Liver (tissue), 9 donors: ENCODE measurements around the gene EPN3. TPM values are rescaled to one million over a fixed set of nuclear protein-coding genes. Genes with fewer than 3 reads are reported as not detected.

Experiments used
- DNase-seq: peaks from one replicate; pipeline ENCODE4 v3.0.0-alpha.2; 2017; ENCODE audit warnings: low spot score
- H3K27ac ChIP-seq, 2 donors: one replicate each; pipeline ENCODE4 v1.7.0; 2013; ENCODE audit warnings: inconsistent platforms in 2 of 2, low read length in 2 of 2, control low read depth in 1 of 2, low read depth in 1 of 2, mild to moderate bottlenecking in 1 of 2
- H3K27me3 ChIP-seq, 4 donors: one replicate each; pipeline versions ENCODE4 v1.6.1 to v1.7.0; 2013; ENCODE audit warnings: low read length in 3 of 4, inconsistent platforms in 1 of 4, mild to moderate bottlenecking in 1 of 4, moderate library complexity in 1 of 4; ENCODE audit not compliant: control insufficient read depth in 4 of 4, insufficient read depth in 4 of 4
- H3K36me3 ChIP-seq, 4 donors: one replicate each; pipeline versions ENCODE4 v1.6.1 to v1.7.0; 2013; ENCODE audit warnings: low read length in 3 of 4, mild to moderate bottlenecking in 3 of 4, low read depth in 1 of 4, moderate library complexity in 1 of 4; ENCODE audit not compliant: control insufficient read depth in 4 of 4, insufficient read depth in 3 of 4
- H3K4me1 ChIP-seq, 4 donors: one replicate each; pipeline versions ENCODE4 v1.6.1 to v1.7.0; 2013; ENCODE audit warnings: low read length in 3 of 4, mild to moderate bottlenecking in 3 of 4, moderate library complexity in 1 of 4; ENCODE audit not compliant: control insufficient read depth in 4 of 4, insufficient read depth in 4 of 4
- H3K4me3 ChIP-seq, 3 donors: one replicate each; pipeline versions ENCODE4 v1.6.1 to v1.7.0; 2013; ENCODE audit warnings: low read length in 3 of 3, control low read depth in 1 of 3, low read depth in 1 of 3, mild to moderate bottlenecking in 1 of 3
- H3K9ac ChIP-seq, 2 donors: one replicate each; pipeline ENCODE4 v1.7.0; 2013; ENCODE audit warnings: low read length in 2 of 2, mild to moderate bottlenecking in 2 of 2, moderate library complexity in 2 of 2, control low read depth in 1 of 2, low read depth in 1 of 2
- H3K9me3 ChIP-seq, 4 donors: one replicate each; pipeline versions ENCODE4 v1.6.1 to v1.7.0; 2013; ENCODE audit warnings: low read length in 3 of 4; ENCODE audit not compliant: control insufficient read depth in 4 of 4
- ATF3 ChIP-seq: IDR thresholded peaks from 2 replicates; pipeline ENCODE4 v1.6.1; 2016; ENCODE audit warnings: antibody characterized with exemption
- FOXA2 ChIP-seq: IDR thresholded peaks from 2 replicates; pipeline ENCODE4 v1.6.1; 2016; ENCODE audit warnings: antibody characterized with exemption
- HNF4A ChIP-seq, 2 donors: conservative IDR thresholded peaks; 2 replicates each; pipeline ENCODE4 v1.6.1; 2016; ENCODE audit warnings: antibody characterized with exemption in 2 of 2, mild to moderate bottlenecking in 2 of 2
- HNF4G ChIP-seq: IDR thresholded peaks from 2 replicates; pipeline ENCODE4 v1.6.1; 2016; ENCODE audit warnings: antibody characterized with exemption
- JUND ChIP-seq, 2 donors: IDR thresholded peaks; 2 replicates each; pipeline ENCODE4 v1.6.1; 2016; ENCODE audit warnings: antibody characterized with exemption in 2 of 2
- MAX ChIP-seq: IDR thresholded peaks from 2 replicates; pipeline ENCODE4 v1.6.1; 2016; ENCODE audit warnings: antibody characterized with exemption
- NR2F2 ChIP-seq: IDR thresholded peaks from 2 replicates; pipeline ENCODE4 v1.6.1; 2016; ENCODE audit warnings: antibody characterized with exemption
- RAD21 ChIP-seq, 2 donors: IDR thresholded peaks; 2 replicates each; pipeline ENCODE4 v1.6.1; 2016; ENCODE audit warnings: antibody characterized with exemption in 2 of 2, mild to moderate bottlenecking in 2 of 2
- REST ChIP-seq: IDR thresholded peaks from 2 replicates; pipeline ENCODE4 v1.6.1; 2016; ENCODE audit warnings: antibody characterized with exemption, mild to moderate bottlenecking
- RXRA ChIP-seq, 2 donors: IDR thresholded peaks; 2 replicates each; pipeline ENCODE4 v1.6.1; 2017 to 2018; ENCODE audit warnings: antibody characterized with exemption in 2 of 2, mild to moderate bottlenecking in 1 of 2
- SP1 ChIP-seq: IDR thresholded peaks from 2 replicates; pipeline ENCODE4 v1.6.1; 2018; ENCODE audit warnings: antibody characterized with exemption, mild to moderate bottlenecking
- TAF1 ChIP-seq: conservative IDR thresholded peaks from 2 replicates; pipeline ENCODE4 v1.6.1; 2016; ENCODE audit warnings: antibody characterized with exemption, mild to moderate bottlenecking
- YY1 ChIP-seq: IDR thresholded peaks from 2 replicates; pipeline ENCODE4 v1.6.1; 2016; ENCODE audit warnings: antibody characterized with exemption, mild to moderate bottlenecking
- WGBS: extraction: QIAGEN DNeasy Blood & Tissue Kit; methylation state at CpG from one replicate; pipeline ENCODE4 v1.1.7; 2013; 5-methylcytosine and 5-hydroxymethylcytosine counted together
- polyA plus RNA-seq, 2 donors: library from polyadenylated mRNA; stranded (reverse) in 1 of 2; unstranded in 1 of 2; fragments of 200-250 nt in 1 of 2; fragments of >200 nt in 1 of 2; fragmentation: Nextera tagmentation in 1 of 2; extraction: Ambion mirVana in 1 of 2; gene quantifications; one replicate each; pipeline versions ENCODE4 v1.2.1 to v1.2.3, GENCODE V29; 2013 to 2015
- total RNA-seq, 2 donors: library from RNA; depleted of rRNA; stranded (reverse); fragments of >200 nt; gene quantifications; one replicate each; pipeline ENCODE4 v1.2.3, GENCODE V29; 2014
- TF ChIP-seq, protein P1 (sequence below): IDR thresholded peaks from 2 replicates; pipeline ENCODE4 v1.6.1; 2016; ENCODE audit warnings: antibody characterized with exemption
- donor health status: healthy.
- donor health status: healthy.
- donor health status: healthy.
- donor health status: healthy.
- donor health status: healthy.

EPN3 gene
- total and polyA plus RNA-seq, 4 donors, result 0.06 to 0.51 (median 0.33) TPM; not detected in 1

DNA sequence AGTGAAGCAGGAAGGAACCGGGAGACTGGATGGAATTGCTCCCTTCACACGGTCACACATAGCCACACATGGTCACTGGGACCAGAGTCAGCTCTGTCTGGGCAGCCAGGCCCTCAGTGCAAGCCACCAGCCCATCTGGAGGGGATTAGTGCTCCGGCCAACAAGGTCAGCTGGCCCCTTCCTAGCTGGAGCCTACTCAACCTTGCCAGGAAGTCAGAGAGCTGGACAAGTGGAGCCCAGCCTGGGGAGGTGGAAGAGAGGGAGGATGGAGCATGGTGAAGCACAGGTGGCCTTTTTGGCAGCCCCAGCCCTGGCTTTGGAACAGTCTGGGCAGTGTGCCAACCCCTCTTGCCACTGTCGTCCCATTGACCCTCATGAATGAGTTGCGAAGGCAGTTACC lies 24.3 kb downstream of the EPN3 start:
- no peaks in the 10 kb centered on the region for H3K9me3 ChIP-seq
- no peak overlapping the region for H3K4me3 ChIP-seq
- TF ChIP-seq HNF4A (conservative IDR thresholded peaks at IDR 0.05), result peak in 1 of 2 donors; percentile 39
- no peak for TF ChIP-seq JUND (IDR thresholded peaks at IDR 0.05)
- peak in 1 of 2 donors; percentile 35 for TF ChIP-seq RXRA (IDR thresholded peaks at IDR 0.05)
- TF ChIP-seq TAF1, result no peak
- no peak for TF ChIP-seq REST
- no peak for TF ChIP-seq MAX
- TF ChIP-seq, protein P1, sequence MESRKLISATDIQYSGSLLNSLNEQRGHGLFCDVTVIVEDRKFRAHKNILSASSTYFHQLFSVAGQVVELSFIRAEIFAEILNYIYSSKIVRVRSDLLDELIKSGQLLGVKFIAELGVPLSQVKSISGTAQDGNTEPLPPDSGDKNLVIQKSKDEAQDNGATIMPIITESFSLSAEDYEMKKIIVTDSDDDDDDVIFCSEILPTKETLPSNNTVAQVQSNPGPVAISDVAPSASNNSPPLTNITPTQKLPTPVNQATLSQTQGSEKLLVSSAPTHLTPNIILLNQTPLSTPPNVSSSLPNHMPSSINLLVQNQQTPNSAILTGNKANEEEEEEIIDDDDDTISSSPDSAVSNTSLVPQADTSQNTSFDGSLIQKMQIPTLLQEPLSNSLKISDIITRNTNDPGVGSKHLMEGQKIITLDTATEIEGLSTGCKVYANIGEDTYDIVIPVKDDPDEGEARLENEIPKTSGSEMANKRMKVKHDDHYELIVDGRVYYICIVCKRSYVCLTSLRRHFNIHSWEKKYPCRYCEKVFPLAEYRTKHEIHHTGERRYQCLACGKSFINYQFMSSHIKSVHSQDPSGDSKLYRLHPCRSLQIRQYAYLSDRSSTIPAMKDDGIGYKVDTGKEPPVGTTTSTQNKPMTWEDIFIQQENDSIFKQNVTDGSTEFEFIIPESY, result no peak
- H3K27me3 ChIP-seq, result peaks cover 0 to 6% (median 0%) of the 10 kb centered on the region in 4 donors
- WGBS, result 70% methylated on average over 5 of the region's 5 CpGs
- peaks cover 0 to 5% (median 1%) of the 10 kb centered on the region in 4 donors for H3K36me3 ChIP-seq
- no peak overlapping the region for H3K9ac ChIP-seq
- DNase-seq, result no peak
- H3K27ac ChIP-seq, result no peak overlapping the region
- H3K4me1 ChIP-seq, result peaks cover 11 to 21% (median 17%) of the 10 kb centered on the region in 4 donors

DNA sequence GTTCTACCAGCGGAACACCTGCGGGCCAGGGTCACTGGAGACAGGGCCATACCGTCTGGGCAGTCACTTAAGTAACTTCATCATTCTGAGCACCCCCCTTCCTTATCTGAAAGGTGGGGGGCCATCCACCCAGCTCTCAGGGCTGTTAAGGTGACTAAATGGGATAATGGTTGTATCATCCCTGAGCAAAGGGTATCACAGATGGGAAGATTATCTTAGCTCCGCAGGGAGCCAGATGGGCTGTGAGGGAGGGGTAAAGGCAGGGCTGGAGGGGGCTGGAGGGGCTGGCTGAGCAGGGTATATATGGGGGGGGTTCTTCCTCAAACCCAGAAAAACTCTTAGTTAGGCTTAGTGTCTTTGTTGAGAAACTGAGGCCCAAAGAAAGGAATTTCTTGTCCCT lies 25.1 kb downstream of the EPN3 start:
- DNase-seq, result no peak
- TF ChIP-seq YY1, result no peak
- no peak for TF ChIP-seq NR2F2
- TF ChIP-seq MAX, result no peak
- TF ChIP-seq SP1, result no peak
- no peak for TF ChIP-seq FOXA2
- TF ChIP-seq ATF3, result no peak
- no peak for TF ChIP-seq JUND (IDR thresholded peaks at IDR 0.05)
- TF ChIP-seq RXRA (IDR thresholded peaks at IDR 0.05), result no peak
- no peak for TF ChIP-seq RAD21 (IDR thresholded peaks at IDR 0.05)
- TF ChIP-seq REST, result no peak
- TF ChIP-seq HNF4G, result no peak
- peaks cover 0 to 6% (median 1%) of the 10 kb centered on the region in 4 donors for H3K27me3 ChIP-seq
- H3K4me1 ChIP-seq, result peaks cover 11 to 21% (median 17%) of the 10 kb centered on the region in 4 donors
- WGBS, result 95% methylated on average over 4 of the region's 4 CpGs
- peaks cover 0 to 5% (median 1%) of the 10 kb centered on the region in 4 donors for H3K36me3 ChIP-seq
- H3K9ac ChIP-seq, result no peak overlapping the region
- H3K4me3 ChIP-seq, result no peak overlapping the region
- H3K27ac ChIP-seq, result no peak overlapping the region
- no peaks in the 10 kb centered on the region for H3K9me3 ChIP-seq
